GM19438 (cell line): ENCODE data around the gene LRRC72.
"Not testable (repeated sequence)": the region's sequence is repeated elsewhere in the genome, so short reads cannot be mapped to it uniquely, and the experiment has no call there.

ENCODE experiments used
- ATAC-seq: cut with Tn5 transposase; IDR thresholded peaks from one replicate; pipeline ENCODE4 v1.9.1; 2021; ENCODE audit warnings: low read depth; ENCODE audit not compliant: unreplicated experiment

The LRRC72 gene

DNA sequence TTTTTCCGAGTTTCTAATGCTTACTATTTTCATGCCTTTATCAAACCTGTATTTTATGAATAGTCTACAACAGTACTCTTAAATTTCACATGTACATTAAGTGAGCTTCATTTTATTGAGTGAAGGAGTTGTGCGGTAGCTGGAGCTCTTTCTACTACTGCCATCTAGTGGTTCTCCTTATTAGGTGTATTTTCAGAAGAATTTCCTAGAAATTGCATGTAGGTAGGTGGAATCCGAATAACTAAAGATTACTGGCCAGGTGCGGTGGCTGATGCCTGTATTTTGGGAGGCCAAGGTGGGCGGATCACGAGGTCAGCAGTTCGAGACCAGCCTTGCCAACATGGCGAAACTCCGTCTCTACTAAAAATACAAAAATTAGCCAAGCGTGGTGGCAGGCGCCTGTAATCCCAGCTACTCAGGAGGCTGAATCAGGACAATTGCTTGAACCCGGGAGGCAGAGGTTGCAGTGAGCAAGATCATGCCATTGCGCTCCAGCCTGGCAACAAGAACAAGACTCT, 38.3 kb downstream of the LRRC72 start:
- ATAC-seq = peak; percentile 63

DNA sequence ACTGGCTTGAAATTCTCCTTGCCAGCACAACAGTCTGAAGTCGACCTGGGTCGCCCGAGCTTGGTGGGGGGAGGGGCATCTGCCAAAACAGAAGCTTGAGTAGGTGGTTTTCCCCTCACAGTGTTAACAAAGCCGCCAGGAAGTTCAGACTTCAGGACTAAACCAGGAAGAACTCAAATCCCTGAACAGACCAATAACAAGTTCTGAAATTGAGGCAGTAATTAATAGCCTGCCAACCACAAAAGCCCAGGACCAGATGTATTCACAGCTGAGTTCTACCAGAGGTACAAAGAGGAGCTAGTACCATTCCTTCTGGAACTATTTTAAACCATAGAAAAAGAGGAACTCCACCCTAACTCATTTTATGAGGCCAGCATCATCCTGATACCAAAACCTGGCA, 45.3 kb downstream of the LRRC72 start:
- ATAC-seq = no peak

DNA sequence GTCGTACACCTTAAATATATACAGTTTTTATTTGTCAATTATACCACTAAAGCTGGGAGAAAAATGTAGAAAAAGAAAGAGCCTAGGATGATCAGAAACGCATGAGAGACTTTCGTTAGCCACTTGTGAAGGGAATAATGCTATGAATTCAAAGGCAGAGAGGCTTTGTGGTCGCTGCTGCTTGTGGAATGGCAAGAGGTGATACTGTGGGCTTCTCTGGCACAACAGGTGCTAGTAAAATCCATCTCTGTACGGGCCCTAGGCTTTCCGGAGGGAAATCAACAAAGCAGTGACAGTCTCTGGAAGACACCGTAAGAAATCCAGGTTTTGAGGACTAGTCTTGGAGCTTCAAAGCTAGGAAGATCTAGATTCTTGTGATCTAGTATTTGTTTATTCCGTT, 52.6 kb downstream of the LRRC72 start:
- no peak for ATAC-seq

DNA sequence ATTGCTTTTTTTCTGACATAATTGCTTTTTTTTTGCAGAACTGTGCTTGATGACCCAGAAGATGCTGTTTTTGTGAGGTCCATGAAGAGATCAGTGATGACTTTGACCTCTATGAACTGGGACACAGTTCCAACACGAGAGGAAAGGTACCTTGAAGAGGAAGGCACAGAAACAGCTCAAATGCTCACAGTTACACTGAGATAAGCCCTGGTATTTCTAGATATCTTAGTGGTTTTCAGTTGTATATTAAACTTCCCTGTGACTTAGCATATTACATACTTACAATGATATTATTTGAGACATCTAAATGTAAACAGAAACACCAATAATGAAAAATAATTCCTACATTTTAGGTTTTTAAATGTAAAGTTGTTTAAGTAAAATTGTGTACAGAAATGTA, 54.7 kb downstream of the LRRC72 start:
- ATAC-seq = no peak

DNA sequence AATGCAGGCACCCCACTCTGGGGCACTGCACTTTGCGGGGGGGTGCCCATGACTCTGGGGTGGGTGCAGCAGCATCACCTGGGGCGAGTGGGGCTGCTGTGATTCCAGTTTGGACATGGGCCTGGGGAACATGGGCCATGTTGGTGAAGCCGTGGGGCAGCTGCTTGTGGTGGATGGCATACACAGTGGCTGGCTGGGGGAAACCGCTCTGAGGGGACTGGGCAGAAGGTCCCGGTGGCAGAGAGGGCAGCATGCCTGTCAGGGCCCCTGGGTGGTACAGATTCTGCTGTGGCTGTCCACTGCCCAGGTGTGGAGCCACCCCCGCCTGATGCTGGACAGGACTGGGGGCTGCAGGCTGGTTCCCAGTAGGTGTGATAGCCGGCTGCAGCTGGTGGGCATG, 57.2 kb downstream of the LRRC72 start:
- no peak for ATAC-seq

DNA sequence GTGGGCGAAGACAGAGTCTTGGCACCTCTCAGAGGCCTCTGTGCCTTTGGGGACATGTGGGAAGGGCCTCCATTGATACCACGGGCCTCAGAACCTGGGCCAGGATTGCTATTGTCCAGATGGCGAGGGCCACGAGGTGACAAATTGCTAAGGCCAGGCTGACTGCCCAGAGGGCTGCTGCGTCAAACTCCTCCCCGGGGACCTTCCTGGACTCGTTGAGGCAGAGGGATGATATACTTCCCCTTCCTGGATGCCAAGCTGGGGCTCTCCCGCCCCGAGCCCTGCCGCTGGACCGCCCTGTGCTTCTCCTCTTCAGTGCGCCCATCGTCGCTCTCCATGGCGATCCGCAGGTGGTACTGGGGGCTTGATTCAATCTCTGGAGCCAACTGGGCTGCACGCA, 58.9 kb downstream of the LRRC72 start:
- no peak for ATAC-seq

DNA sequence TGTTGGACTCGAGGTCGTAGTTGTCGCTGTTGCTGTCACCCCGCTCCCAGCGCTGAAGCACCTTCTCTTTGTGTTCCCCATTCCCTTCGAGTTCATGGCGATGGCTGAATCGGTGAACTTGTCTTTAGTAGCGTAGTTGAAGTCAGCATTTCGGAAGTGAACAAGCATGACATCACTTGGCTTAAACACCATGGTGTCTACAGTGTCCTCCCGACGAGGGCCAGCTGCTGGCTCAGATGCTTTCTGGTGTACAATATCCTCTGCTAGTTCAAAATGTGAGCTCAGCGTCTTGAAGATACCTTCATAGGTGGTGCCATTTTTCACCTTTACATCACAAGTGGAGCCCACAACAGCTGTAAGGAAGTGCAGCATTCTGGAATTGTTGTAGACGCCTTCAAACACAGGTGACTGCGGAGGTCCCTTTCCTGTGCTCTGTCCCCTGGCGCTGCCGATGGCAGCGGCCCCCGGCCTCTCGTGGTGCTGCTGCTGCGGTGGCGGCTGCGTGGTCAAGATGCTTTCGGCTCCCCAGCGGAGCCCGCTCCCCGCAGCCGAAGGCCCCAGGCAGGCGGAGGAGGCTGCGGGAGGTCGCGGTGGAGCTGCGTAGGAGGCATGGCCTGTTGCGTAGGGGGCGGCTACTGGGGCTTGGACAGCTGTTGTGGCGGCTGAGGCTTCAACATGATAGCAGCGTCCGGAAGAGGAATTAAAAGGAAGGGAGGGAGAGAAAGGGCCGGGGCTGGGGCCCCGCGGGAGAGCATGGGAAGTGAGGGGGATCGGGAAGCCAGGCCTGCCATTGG, 59.7 kb downstream of the LRRC72 start:
- no peak for ATAC-seq

DNA sequence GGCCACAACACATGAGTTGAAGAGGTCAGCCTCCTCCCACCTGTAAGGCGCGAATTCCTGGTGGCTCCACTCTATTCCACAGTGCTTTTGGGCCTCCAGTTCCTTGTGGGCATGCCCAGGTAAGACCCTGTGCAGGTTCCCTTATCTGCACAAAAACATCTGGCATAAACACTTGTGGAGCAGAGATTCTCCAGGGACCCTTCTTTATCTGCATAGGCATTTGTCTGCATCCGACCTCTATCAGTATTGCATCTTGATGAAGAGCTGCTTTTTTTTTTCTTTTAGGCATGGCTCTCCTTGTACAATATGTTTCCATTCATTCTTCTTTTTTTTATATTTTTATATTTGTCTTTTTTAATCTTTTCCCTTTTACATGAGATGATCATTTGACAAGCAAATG, 60.5 kb downstream of the LRRC72 start:
- ATAC-seq = no peak

DNA sequence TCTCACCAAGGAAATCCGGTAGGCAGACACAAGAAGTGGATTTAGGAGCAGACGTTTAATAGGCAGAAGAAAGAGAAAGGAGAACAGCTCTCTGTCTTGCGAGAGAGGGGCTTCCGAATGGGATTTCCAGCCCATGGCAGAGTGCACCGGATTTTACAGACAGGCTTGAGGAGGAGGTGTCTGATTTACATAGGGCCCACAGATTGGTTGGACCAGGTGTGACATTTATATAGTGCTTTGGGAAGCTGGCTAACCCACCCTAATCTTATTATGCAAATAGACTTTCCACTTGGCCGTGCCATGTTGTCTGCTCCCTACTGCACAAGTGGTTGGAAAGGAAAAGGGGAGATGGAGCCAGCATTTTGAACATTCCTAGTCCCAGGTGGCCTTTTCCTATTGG, 61.2 kb downstream of the LRRC72 start:
- no peak for ATAC-seq

DNA sequence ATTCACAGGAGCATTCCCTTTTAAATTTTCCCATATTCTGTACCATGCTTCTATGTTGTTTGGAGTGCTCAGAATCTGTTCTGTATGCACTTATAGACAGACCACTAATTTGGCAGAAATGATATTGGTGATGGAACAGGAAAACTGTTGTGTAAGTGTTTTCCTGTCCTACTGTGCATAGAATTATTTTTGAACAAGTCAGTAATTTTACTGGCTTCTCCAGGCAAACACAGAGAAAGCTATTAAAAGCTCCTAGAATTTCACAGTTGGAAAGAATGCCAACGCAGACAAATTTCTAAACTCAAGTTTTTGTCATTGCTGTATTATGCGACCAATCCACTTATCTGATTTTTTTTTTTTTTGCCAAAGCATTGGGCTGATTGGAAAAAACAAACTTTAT, 63.3 kb downstream of the LRRC72 start:
- ATAC-seq = no peak

DNA sequence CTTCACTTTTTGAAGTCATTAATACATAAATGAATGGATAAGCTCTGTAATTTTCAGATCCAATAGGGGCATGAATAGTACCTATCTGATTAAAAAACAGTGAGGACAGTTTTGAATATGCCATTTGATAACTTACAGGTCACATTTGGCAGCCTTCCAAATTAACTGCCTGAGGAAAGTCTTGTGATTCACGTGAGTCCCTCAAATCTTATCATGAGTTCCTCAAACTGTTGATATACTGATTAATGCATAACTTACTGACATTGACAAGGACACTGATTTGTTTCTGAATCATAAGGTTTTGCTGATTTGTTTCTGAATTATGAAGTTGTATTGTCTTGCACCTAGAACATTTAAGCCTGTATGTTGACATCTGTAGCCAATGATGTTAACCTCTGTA, 63.8 kb downstream of the LRRC72 start:
- no peak for ATAC-seq

DNA sequence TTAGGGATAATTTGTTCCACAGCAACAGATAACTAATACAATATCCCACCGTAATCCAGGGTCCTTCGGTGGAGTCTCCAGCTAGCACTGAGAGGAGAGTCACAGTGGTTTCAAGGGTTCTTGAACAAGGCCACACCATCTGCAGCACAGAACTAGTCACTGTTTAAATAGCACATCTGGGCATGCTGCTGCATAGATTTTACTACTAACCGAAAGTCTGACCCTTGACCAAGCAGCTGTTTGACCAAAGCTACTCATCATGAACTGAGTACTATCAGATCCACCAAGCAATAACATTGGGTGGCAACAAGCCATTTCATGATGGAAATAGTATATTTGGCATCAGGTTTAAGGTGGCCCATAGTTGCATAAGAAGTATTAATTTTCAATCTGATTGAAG, 65.8 kb downstream of the LRRC72 start:
- no peak for ATAC-seq

DNA sequence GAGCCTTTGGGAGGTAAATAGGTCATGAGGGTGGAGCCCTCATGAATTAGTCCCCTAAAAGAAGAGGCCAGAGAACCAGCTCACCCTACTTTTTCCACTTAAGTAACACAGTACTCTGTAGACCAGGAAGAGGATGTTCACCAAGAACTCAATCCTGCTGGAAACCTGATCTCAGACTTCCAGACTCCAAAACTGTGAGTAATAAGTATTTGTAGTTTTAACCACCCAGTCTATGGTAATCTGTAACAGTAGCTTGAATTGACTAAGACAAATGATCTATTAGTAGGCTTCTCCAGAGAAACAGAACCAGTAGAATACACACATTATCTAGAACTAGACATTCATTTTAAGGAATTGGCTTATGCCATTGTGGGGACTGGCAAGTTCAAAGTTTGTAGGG, 67.4 kb downstream of the LRRC72 start:
- ATAC-seq = no peak

DNA sequence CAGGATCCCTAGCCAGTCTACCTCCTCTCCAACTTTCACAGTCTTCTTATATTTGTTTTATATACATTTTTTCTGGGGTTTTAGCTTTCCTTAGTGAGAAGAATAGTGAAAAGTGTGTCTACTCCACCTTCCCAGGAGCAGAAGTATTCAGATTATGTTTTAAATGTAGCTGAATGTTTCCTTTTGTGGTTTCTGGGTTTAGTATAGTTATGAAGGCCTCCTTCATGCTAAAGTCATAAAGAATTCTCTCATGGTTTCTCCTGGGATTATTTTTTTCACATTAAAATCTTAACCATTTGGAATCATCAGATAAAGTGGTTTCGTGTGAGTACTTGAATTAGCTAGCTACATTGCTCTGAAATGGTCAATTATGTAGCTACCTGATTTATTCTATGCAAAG, 68.1 kb downstream of the LRRC72 start:
- ATAC-seq = no peak

DNA sequence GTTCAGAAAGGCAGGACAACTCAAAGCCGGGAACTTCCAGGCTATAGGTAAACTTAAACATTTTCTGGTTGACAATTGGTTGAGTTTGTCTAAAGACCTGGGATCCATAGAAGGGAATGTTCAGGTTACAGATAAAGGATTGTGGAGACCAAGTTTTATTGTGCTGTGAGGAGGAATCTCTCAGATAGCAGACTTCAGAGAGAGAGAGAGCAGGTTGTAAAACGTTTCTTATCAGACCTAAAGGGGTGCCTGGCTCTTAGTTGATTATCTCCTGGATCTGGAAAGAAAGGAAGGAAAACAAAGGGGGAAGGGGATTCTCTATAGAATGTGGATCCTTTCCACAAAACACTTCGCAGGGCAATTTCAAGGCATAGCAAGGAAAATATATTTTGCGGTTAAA, 69.0 kb downstream of the LRRC72 start:
- not testable (repeated sequence) for ATAC-seq

DNA sequence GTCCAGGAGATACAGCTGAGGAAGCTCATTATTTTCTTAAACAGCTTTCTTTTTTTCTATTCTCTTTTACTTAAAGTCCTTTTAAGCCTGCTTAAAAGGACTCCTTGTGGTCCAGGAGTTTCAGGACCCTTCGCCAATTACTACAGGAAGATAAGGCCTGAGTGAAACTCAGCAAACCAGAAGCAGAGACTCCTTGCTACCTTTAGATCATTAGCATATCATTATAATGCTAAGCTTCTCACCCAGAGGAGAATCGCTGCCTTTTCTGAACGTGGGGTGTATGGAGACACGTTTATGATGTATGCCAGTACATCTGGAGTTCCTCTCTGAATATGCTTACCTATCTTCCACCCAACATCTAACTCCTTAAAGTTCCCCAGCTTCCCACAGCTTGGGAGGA, 71.4 kb downstream of the LRRC72 start:
- ATAC-seq = no peak

DNA sequence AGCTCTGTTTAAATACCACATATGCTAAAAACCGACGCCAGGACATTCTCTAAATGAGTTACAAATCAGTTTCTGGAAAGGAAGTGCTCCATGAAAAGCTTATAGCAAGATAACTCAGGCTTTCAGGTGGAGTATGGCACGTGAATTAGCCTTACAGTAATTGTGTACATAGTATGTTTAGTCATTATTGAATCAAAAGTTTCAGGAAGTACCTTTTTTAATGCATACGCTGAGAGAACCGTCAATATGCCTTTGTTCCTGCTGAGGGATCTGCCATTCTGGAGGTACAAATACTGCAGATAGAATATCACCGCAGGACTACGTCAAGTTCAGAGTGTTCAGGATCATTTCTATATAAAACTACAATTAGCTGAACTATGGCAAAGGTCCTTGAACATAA, 73.2 kb downstream of the LRRC72 start:
- ATAC-seq = no peak

DNA sequence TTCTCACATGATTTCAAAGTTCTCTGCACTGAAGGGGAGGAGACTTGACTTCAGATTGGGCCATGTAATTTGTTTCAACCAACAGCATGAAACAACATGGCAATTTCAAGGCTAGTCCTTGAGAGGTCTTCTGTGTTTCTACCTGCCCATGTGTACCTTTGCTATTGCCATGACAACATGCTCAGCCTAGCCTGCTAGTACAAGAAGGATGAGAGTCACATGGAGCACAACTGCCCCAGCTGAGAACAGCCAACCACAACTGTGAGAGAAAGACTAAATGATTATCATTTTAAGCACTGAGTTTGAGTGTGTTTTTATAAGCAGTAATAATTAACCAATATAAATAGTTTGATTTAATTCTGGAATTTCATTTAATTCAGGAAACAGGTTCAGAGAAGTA, 77.0 kb downstream of the LRRC72 start:
- no peak for ATAC-seq

DNA sequence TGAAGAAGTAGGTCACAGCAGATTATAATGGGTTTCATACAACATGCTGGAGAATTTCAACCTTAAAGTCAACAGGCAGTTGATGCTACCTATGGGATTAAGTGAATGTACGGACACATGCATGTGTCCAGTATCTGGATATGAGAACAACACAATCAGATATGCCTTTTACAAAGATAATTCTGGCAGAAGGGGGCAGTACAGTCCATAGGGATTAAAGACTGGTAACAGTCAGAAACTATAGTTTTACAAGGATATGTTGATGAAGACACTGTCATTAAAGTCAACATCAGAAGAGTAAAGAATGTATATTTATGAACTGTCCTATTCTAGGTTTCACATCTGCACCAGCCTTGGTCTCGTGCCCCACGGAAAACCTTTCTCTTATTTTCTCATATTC, 77.4 kb downstream of the LRRC72 start:
- no peak for ATAC-seq

DNA sequence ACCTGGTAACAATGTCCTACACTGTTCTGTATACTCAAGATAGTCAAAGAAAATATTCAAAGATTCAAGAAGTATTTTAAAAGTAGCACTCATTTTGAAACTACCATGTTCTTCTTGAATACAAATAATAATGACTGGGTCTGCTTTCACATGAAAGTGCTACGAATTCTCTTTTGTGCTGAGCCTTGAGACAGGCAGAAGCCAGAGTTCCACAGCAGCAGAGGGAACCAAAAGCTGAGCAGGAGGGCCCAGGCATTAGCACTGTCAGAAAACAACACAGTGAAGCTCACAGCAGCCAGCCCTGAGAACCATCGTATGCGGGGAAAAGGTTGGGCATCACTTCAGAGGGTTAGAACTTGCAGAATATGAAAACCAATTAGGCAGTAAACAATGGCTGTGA, 80.1 kb downstream of the LRRC72 start:
- ATAC-seq = no peak

DNA sequence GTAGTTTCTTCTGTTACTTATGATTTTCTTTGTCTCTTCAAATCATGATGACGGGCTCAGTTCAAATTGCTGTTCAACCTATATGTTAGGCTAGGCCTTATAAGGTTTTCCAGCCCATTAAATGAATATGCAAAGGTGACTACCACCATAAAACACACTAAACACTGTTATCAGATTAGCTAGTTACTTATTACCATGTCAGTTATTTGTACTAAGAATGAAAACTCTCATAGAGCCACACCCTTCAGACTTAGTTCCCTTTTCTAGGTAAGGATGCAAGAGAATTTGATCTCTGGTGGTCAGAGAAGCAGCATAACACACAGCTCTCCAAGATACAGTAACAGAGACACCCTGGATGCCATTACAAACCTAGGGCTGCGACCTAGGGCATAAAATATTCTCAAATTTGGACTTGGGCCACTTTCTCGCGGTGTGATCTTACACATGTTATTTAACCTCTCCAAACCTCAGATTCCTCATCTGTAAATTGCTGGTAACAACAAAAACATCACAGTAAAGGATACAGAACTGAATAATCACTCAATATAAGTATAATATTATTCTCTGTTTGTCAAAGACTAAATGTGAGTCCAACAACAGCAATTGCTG, 83.3 kb downstream of the LRRC72 start:
- peak; percentile 89 for ATAC-seq

DNA sequence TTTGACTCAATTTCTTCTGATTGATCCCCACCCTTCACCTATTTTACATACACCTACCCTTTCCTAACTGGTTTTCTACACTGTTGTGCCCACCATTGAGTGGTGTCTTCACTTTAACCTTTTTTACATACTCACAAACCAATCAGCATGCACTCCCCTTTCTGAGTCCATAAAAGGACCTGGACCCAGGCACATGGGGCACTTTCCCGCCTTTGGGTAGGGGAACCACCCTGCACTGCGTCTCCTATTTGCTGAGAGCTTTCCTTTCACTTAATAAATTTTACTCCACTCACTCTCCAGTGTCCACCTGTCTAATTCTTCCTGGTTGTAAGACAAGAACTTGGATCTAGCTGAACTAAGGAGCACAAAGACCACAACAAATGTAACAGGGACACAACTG, 85.1 kb downstream of the LRRC72 start:
- ATAC-seq = no peak
